Skeletal muscle satellite cell (primary cell): ENCODE data around the gene CRADD.

Experiments used
- H3K27me3 ChIP-seq: 2 replicates; pipeline ENCODE4 v1.7.0; 2013; ENCODE audit warnings: low read length; ENCODE audit not compliant: control insufficient read depth, insufficient read depth
- H3K36me3 ChIP-seq: 2 replicates; pipeline ENCODE4 v1.7.0; 2013; ENCODE audit warnings: mild to moderate bottlenecking, control low read depth, low read length; ENCODE audit not compliant: insufficient read depth
- H3K4me1 ChIP-seq: 2 replicates; pipeline ENCODE4 v1.7.0; 2013; ENCODE audit warnings: low read length; ENCODE audit not compliant: control insufficient read depth, insufficient read depth
- H3K4me2 ChIP-seq: 2 replicates; pipeline ENCODE4 v1.7.0; 2013; ENCODE audit warnings: mild to moderate bottlenecking, low read length
- H3K4me3 ChIP-seq: 2 replicates; pipeline ENCODE4 v1.7.0; 2013; ENCODE audit warnings: low read length
- H3K9ac ChIP-seq: 2 replicates; pipeline ENCODE4 v1.7.0; 2013; ENCODE audit warnings: mild to moderate bottlenecking, low read depth, low read length, moderate library complexity
- H3K9me3 ChIP-seq: replicated peaks from 2 replicates; pipeline ENCODE4 v1.7.0; 2013; ENCODE audit warnings: mild to moderate bottlenecking, control low read depth, low read length

The CRADD gene

DNA sequence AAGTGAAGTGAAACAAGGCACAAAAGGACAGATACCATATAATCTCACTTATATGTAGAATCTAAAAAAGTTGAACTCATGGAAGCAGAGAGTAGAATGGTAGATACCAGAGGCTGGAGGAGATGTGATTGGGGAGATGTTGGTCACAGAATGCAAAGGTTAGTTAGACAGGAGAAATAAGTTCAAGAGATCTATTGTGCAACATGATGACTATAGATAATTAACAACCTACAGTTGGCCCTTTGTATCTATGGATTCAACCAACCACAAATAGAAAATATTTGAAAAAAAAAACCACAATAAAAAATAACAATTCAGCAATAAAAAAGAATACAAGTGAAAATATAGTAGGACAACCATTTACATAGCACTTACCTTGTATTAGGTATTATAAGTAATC, 19.3 kb downstream of the CRADD start:
- H3K9ac ChIP-seq = no peak overlapping the region
- H3K27me3 ChIP-seq = no peaks in the 10 kb centered on the region
- H3K9me3 ChIP-seq = no peaks in the 10 kb centered on the region
- no peak overlapping the region for H3K4me2 ChIP-seq
- no peaks in the 10 kb centered on the region for H3K36me3 ChIP-seq
- peaks cover 28% of the 10 kb centered on the region for H3K4me1 ChIP-seq
- H3K4me3 ChIP-seq = no peak overlapping the region

DNA sequence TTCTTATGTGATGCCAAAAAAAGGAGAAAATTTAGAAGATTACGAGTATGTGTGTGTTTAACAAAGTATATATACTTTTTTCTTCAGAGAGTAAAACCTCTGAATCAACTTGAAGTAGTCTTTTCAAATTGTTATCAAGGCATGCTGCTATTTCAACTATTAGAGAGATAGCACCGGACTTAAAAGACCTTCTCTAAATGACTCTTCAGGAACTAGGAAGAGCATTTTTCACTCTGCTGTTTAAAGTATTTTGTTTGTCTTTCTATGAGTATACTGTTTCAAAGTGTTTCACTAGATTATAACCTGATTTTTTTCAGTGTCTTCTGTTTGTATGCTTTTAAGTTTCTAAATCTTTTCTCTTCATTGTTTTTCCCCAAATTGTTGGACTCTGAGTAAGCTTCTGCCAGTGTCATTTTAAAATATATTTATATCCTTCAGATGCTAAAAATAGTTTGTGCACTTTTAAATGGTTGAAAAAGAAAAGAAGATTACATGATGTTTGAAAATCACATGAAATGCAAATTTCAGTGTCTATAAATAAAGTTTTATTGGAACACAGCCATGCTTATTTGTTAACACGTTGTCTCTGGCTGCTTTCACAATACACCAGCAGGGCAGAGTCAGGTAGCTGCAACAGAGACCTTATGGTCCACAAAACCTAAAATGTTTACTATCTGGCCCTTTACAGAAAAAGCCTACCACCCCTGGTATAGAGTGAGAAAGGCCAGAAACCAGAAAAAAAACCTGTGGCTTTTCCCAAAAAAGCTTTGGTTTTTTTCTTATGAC, 21.3 kb downstream of the CRADD start:
- H3K4me1 ChIP-seq = peaks cover 34% of the 10 kb centered on the region
- no peaks in the 10 kb centered on the region for H3K27me3 ChIP-seq
- H3K9me3 ChIP-seq = no peaks in the 10 kb centered on the region
- no peaks in the 10 kb centered on the region for H3K36me3 ChIP-seq
- H3K4me2 ChIP-seq = peak overlapping the region; percentile 1
- no peak overlapping the region for H3K4me3 ChIP-seq
- peak overlapping the region; percentile 45 for H3K9ac ChIP-seq

GRCh38 chr12:93699271-93700145, 22.3 kb downstream of the CRADD start:
- Histone ChIP-seq H3K9ac (peak overlapping the region; percentile 45), H3K4me2 (peak overlapping the region; percentile 1), H3K4me1 (peaks cover 34% of the 10 kb centered on the region), H3K27me3 (no peaks in the 10 kb centered on the region), H3K36me3 (no peaks in the 10 kb centered on the region), H3K4me3 (no peak overlapping the region), H3K9me3 (no peaks in the 10 kb centered on the region)

- H3K36me3 ChIP-seq = no peaks in the 10 kb centered on the region
- H3K9me3 ChIP-seq = no peaks in the 10 kb centered on the region
- no peak overlapping the region for H3K4me2 ChIP-seq
- H3K27me3 ChIP-seq = no peaks in the 10 kb centered on the region
- peaks cover 52% of the 10 kb centered on the region for H3K4me1 ChIP-seq
- no peak overlapping the region for H3K9ac ChIP-seq
- H3K4me3 ChIP-seq = no peak overlapping the region
Observed at GRCh38 chr12:93702707-93703315, 25.6 kb downstream of the CRADD start.

- no peaks in the 10 kb centered on the region for H3K36me3 ChIP-seq
Observed at GRCh38 chr12:93704122-93704521, 26.9 kb downstream of the CRADD start.

DNA sequence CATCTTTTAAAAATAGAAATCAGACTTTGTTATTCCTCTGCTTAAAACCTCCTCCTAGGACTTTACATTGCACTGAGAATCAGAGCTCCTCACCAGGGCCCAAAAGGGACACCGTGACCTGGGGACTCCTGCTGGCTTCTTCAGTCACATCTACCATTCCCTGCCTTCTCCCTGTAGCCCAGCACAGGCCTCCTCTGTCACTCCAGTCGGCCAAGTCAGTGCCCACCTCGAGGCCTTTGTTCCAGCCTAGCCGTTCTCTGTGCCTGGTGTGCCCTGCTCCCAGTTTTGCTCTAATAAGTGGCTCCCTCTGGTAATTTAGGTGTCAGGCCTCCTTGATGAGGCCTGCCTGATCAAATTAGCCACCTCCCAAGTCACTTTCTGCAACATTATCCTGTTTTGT, 27.4 kb downstream of the CRADD start:
- Histone ChIP-seq H3K9ac (no peak overlapping the region), H3K4me3 (no peak overlapping the region), H3K4me2 (no peak overlapping the region), H3K4me1 (peaks cover 34% of the 10 kb centered on the region), H3K36me3 (no peaks in the 10 kb centered on the region), H3K27me3 (no peaks in the 10 kb centered on the region), H3K9me3 (no peaks in the 10 kb centered on the region)

More at GRCh38 chr12:93704122-93704521, 26.9 kb downstream of the CRADD start:
- Histone ChIP-seq H3K27me3 (no peaks in the 10 kb centered on the region), H3K4me2 (no peak overlapping the region), H3K9ac (no peak overlapping the region), H3K4me3 (no peak overlapping the region), H3K4me1 (peaks cover 39% of the 10 kb centered on the region), H3K9me3 (no peaks in the 10 kb centered on the region)

GRCh38 chr12:93705237-93705636, 28.1 kb downstream of the CRADD start:
- H3K4me1 ChIP-seq = peaks cover 31% of the 10 kb centered on the region

DNA sequence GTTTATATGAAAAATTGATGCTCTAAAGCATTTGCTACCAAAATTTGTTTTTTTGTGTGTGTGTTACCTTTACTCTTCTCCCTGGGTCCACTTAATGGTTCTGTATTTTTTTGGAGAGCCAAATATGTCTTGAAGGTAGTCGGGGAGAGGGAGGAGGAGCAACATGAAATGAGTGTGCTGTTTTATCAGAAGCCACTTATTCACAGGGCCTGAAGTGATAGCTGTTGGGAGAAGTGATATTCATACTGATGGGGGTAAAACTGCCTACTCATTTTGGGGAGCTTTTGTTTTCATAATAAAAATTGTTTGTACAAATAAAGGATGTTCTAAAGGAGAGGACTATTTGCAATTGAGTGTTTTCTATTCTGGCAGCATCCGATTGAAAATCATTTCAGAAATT, 29.2 kb downstream of the CRADD start:
- Histone ChIP-seq H3K4me2 (peak overlapping the region; percentile 1), H3K27me3 (no peaks in the 10 kb centered on the region), H3K9ac (no peak overlapping the region), H3K4me3 (no peak overlapping the region), H3K4me1 (peaks cover 26% of the 10 kb centered on the region), H3K9me3 (no peaks in the 10 kb centered on the region), H3K36me3 (no peaks in the 10 kb centered on the region)

More at GRCh38 chr12:93705237-93705636, 28.1 kb downstream of the CRADD start:
- Histone ChIP-seq H3K36me3 (no peaks in the 10 kb centered on the region), H3K4me3 (no peak overlapping the region), H3K9me3 (no peaks in the 10 kb centered on the region), H3K9ac (no peak overlapping the region), H3K27me3 (no peaks in the 10 kb centered on the region), H3K4me2 (no peak overlapping the region)

DNA sequence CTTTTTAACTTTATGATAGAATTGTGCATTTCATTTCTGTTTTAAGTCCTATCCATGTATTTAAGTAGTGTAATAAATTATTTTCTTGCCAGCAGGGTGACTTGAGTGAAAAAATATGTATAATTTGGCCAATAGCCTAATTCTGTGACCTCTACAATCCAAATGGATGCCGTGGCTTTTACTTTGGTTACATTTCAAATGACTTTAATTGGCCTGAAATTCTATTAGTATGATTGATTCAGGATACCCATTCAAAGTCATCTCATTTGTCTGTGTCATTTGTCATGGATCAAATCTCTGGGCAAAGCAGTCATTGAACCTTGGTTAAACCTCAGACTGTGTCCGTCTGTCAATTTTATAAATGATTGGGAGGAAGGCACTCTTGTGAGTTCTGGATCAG, 29.6 kb downstream of the CRADD start:
- no peaks in the 10 kb centered on the region for H3K27me3 ChIP-seq
- peak overlapping the region; percentile 1 for H3K4me2 ChIP-seq
- H3K9ac ChIP-seq = peak overlapping the region; percentile 30
- H3K36me3 ChIP-seq = no peaks in the 10 kb centered on the region
- H3K4me1 ChIP-seq = peaks cover 22% of the 10 kb centered on the region
- no peak overlapping the region for H3K4me3 ChIP-seq
- no peaks in the 10 kb centered on the region for H3K9me3 ChIP-seq

DNA sequence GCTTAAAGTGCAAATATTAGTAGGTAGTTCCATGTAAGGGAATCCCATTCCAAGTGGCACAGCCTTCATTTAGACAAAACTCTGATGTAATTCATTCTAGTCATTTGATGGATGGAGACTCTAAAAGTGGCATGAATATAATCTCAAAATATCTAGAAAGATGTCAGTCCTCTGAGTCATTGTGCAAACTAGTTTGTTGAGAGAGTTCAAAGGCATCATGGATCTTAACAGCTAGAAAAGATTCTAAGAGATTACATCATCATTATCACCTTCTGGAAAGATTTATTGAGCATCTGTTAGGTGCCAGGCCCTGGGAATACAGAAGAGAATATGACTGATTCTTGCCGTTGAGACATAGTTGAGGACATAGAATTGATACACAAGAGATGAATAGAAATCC, 30.7 kb downstream of the CRADD start:
- Histone ChIP-seq H3K9me3 (no peaks in the 10 kb centered on the region), H3K27me3 (no peaks in the 10 kb centered on the region), H3K9ac (no peak overlapping the region), H3K4me1 (peaks cover 22% of the 10 kb centered on the region), H3K4me3 (no peak overlapping the region), H3K36me3 (no peaks in the 10 kb centered on the region), H3K4me2 (no peak overlapping the region)

DNA sequence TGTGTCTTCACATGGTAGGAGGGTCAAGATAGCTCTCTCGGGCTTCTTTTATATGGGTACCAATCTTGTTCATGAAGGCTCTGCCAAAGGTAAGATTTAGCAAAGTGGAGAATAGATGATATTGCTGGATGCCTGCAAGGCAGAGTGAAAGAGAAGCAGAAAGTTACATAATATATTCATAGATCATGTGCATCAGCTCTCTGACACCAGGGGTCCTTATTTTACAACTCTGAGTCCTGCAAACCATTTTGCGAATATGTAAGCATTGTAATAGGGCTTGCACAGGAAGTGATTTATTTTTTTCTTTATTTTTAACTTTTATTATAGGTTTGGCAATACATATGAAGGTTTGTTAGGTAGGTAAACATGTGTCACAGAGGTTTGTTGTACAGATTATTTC, 31.8 kb downstream of the CRADD start:
- Histone ChIP-seq H3K4me1 (peaks cover 23% of the 10 kb centered on the region), H3K9ac (no peak overlapping the region), H3K4me3 (no peak overlapping the region), H3K36me3 (no peaks in the 10 kb centered on the region), H3K27me3 (no peaks in the 10 kb centered on the region), H3K9me3 (no peaks in the 10 kb centered on the region), H3K4me2 (no peak overlapping the region)
